Measurements from ENCODE around the gene ADAMTSL3.

ADAMTSL3 gene

GRCh38 chr15:83654379-83655236, 685 bp downstream of the ADAMTSL3 start:
- DNase-seq (ENCODE audit: low spot score): no peak

DNA sequence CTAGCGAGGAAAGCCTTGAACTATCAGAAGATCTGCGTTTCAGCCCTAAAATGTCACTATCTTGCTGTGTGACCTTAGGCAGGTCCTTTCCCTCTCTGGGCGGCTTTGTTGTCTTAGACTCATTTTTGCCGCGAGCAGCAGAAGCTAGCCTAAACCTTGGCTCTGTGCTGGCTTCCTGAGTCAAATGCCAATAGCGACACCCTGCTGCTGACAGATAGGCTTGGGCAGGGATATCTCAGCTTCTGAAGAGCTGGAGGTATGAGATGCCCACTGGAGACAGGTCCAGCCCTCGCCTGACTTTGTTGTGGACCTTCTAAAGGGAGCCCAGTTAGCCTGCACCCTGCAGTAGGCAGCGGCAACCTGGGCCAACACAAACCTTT, 1.3 kb downstream of the ADAMTSL3 start:
- DNase-seq (ENCODE audit: low spot score): no peak

DNA sequence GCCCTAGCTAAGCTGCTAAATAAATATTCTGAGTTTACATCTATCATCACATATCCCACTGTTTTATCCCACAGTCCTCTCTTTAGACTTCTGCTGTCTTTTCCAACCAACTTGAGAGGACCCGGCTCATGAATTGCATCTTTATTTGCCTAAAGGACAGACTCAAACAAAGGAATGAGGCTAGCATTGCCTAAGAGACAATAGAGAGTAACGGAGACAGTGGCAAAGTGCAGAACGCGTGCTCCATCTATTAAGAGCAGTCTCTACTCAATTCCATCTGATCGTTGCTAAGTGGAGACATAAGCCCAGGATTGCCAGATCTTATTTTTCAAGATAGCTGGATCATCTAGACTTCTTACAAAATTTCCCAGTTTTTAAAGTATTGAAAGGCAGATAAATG, 2.3 kb downstream of the ADAMTSL3 start:
- DNase-seq (ENCODE audit: low spot score): no peak

DNA sequence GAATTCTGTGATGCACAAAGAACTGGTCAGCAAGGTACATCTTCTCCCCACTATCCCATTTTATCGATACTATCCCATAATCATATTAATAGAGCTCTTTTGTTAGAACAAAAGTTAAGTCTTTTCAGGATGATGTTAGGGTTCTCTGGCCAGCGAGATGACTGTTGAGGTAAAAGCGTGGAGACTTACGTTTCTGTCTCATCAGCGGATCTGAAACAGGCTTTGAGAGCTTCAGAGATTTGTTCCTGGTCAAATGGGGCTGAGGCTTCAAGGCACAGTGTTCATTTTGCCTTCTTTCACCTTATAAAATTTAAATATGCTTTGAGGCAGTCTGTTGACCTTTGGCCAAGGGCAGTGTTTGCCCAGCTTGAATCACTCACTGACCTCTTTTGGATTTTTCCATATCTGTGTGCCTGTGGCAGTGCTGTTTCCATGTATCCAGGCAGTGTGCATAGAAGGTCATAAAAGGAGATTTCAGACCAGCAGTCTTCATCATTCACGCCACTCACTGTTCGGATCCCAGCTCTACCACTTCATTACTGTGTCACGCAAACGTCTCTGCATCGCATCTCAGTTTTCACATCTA, 3.1 kb downstream of the ADAMTSL3 start:
- DNase-seq (ENCODE audit: low spot score): no peak

- DNase-seq (ENCODE audit: low spot score): no peak
These were observed 3.6 kb downstream of the ADAMTSL3 start for GRCh38 chr15:83657549-83657948.

DNA sequence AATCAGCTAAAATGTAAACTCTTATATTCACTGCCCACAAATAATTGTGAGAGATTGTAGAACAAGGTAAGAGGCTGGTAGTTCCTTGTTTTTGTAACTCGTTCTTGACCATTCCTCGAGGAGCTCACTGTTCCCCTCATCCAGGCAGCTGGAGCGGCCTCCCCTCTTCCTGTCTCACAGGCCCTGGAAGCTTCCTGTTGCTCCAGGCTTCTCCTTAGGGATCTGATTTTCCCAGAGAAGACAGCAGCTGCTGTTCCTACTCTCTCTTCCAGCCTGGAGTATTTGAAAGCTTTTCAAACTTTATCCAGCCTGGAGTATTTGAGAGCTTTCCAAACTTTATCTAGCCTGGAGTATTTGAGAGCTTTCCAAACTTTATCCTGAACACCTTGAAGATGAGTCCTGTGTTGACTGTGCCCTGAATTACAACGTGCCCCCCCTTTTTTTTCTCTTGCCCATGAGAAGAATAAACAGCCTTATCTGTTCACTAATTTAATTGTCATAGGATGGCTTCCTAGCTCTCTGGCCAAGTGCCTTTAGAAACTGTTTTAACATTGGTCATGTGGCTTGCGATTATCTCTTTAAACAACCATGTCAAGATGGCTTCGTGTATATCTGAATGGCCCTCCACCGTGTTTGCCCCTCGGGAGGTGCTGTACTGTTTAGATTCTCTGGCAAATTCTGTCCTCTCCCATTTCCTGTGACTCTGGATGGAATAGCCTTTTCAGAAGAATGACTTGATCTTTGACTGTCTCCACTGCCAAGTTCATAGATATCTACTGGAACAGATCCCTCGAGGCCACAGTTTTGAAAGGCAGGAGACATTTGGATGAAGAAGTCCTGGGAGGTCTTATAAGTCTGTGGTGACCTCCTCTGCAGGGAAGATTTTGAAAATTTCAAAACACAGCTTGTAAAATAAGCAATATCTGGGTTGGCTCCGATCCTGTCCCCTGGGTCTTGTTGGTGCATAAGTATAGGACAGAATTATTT, 4.8 kb downstream of the ADAMTSL3 start:
- DNase-seq (ENCODE audit: low spot score): no peak

GRCh38 chr15:83659417-83659812, 5.5 kb downstream of the ADAMTSL3 start:
- no peak for DNase-seq (ENCODE audit: low spot score)

GRCh38 chr15:83665480-83665879, 11.6 kb downstream of the ADAMTSL3 start:
- DNase-seq (ENCODE audit: low spot score): no peak

DNA sequence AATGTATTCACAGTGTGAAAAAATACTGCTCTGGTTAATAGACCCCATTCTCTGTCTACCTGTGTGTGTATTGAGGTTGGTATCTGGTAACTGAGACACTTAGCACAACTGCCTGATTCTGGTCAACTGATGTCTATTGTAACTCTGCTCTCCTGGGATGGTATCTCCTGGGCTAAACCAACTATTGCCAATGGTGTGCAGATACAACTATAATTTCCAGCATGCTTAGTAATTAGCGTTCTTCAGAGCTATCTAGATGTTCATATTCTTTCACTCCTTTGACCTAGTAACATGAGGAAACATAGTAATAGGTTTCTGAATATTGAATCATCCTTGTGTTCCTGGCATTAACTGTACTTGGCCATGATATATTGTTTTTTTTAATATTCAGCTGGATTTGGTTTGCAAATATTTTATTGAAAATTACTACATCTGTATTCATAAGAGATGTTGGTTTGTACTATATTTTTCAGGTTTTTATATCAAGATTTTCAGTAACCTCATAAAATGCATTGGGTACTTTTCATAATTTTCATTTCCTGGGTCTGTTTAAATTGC, 16.8 kb downstream of the ADAMTSL3 start:
- DNase-seq (ENCODE audit: low spot score): no peak

GRCh38 chr15:83671603-83672002, 17.7 kb downstream of the ADAMTSL3 start:
- no peak for DNase-seq (ENCODE audit: low spot score)

- DNase-seq (ENCODE audit: low spot score): no peak
These were observed 19.5 kb downstream of the ADAMTSL3 start for GRCh38 chr15:83673385-83673784.

DNA sequence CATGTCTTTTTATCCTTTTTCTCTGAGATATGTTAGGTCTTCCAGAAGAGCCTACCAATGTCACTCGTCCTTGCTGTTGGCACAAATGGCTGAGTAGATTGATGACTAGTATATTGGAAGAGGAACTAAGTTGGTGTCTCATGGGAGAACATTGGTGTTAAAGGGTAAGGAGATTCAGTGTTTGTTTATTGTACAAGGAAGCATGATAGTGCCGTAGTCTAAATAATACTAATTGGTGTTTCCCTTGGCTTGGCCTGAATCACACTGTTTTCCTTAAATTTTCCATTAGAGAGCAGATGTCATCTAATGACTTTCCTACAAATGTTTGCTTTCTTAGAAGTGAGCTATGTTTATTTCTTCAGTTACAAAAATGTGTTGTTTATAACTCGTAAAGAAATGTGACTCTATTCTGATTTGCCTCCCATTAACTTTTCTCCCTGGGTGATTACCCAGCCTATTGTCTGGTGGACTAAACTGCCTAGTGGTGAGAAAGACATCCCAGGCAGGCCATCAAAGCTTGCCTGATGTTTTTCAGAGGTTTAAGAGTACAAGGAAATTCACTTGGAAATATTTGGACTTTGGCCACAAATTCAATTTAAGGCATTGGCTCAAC, 28.7 kb downstream of the ADAMTSL3 start:
- no peak for DNase-seq (ENCODE audit: low spot score)

DNA sequence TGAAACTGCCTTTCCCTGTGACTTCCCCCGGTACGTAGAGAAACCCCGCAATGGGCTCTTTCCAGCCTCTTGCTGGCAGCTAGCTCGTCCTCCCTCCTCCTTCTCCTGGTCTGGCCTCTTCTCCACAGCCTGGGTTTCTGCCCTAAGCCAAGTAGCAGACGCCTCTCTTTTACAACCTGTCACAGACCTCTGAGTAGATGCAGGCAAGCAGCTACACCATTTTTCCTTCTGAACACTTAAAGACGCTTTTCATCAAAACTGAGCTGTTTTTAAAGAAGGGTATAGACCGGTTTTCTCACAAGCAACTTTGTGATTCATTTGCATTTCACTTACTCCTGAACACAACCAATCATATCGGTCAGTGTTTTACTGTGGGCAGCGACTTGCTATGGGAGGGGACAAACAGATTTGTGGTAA, 32.0 kb downstream of the ADAMTSL3 start:
- no peak for DNase-seq (ENCODE audit: low spot score)

GRCh38 chr15:83688201-83688600, 34.3 kb downstream of the ADAMTSL3 start:
- no peak for DNase-seq (ENCODE audit: low spot score)

GRCh38 chr15:83690676-83691075, 36.8 kb downstream of the ADAMTSL3 start:
- DNase-seq (ENCODE audit: low spot score): no peak

GRCh38 chr15:83692746-83693581, 39.0 kb downstream of the ADAMTSL3 start:
- DNase-seq (ENCODE audit: low spot score): no peak

DNA sequence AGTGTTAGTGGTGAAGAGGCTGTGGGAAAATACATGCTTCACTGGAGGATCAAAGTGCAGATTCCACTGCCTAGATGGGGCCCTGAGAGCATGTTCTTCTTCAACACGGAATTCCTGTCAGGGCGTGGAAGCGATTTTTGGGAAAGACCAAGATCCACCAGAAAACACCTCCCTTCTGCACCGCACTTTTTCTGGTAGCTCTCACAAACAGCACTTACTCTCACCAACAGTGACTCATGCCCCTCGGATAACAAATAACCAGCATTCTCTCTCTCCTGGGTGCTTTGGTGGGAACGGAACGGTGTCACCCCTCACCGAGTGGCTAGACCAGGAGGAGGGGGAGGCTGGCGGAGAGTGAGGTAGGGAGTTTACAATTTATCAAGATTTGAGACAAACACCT, 40.1 kb downstream of the ADAMTSL3 start:
- DNase-seq (ENCODE audit: low spot score): no peak

GRCh38 chr15:83694536-83694935, 40.6 kb downstream of the ADAMTSL3 start:
- DNase-seq (ENCODE audit: low spot score): no peak

DNA sequence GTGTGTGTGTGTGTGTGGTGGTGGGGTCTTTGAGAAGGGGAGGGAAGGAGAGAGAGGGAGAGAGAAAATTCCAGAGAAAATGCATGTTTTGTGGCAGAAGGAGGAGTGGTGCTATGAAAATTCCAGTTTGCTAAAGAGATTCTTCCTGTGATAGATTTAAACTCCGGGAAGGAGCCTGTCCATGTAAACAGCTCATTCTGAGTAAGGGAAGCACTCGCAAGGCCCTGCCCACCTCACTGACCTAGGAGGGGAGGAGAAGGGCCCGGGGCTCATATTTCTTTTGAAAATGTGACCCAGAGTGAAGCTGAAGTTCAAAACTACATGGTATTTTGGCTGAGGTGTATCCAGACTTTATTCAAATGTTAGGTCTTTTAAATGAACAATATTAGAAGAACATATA, 41.3 kb downstream of the ADAMTSL3 start:
- DNase-seq (ENCODE audit: low spot score): no peak

GRCh38 chr15:83695901-83696425, 42.0 kb downstream of the ADAMTSL3 start:
- no peak for DNase-seq (ENCODE audit: low spot score)

DNA sequence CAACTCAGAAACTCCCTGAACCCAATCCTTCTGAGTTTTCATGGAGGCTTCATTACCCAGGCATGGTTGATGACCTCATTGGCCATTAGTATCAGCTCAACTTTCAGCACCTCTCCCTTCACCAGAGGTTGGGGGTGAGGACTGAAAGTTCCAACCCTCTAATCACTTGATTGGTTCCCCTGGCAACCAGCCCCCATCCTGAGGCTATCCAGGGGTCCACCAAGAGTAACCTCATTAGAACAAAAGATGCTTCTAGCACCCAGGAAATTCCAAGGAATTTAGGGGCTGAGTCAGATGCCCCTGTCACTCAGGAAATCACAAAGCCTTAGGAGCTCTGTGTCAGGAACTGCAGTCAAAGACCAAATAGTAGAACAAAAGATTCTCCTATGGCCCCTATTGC, 43.8 kb downstream of the ADAMTSL3 start:
- DNase-seq (ENCODE audit: low spot score): no peak

Data from LoVo (cell line).